Keratinocyte (primary cell): ENCODE data around the gene AP1AR. TPM values are rescaled to one million over a fixed set of nuclear protein-coding genes. Genes with fewer than 3 reads are reported as not detected.

Experiments
- DNase-seq: peaks from one replicate; pipeline ENCODE4 v3.0.0-alpha.2; 2011; ENCODE audit warnings: low read depth, missing footprints, low spot score
- FAIRE-seq: peaks from 2 replicates; lab custom pipeline; 2011; peaks lifted over from hg19 to GRCh38; lab: Jason Lieb, UNC
- H2AFZ ChIP-seq: 2 replicates; pipeline ENCODE4 v1.6.0; 2012; ENCODE audit warnings: low read length, control low read depth, inconsistent platforms; ENCODE audit not compliant: control insufficient read depth
- H3K27ac ChIP-seq: 2 replicates; pipeline ENCODE4 v1.5.1; 2011; ENCODE audit warnings: low read length; ENCODE audit not compliant: control insufficient read depth, insufficient read depth
- H3K27me3 ChIP-seq: 3 replicates; pipeline ENCODE4 v1.6.0; 2011; ENCODE audit warnings: low read length; ENCODE audit not compliant: control insufficient read depth, insufficient read depth; ENCODE audit errors: extremely low read depth
- H3K36me3 ChIP-seq, 2 experiments: 2 replicates in 1 of 2; 3 replicates in 1 of 2; pipeline ENCODE4 v1.5.1; 2011; ENCODE audit warnings: low read length in 2 of 2, mild to moderate bottlenecking in 1 of 2; ENCODE audit not compliant: control insufficient read depth in 2 of 2, insufficient read depth in 2 of 2; ENCODE audit errors: extremely low read depth in 1 of 2
- H3K4me1 ChIP-seq: 3 replicates; pipeline ENCODE4 v1.5.1; 2011; ENCODE audit warnings: low read length; ENCODE audit not compliant: control insufficient read depth, insufficient read depth; ENCODE audit errors: extremely low read depth
- H3K4me2 ChIP-seq: 3 replicates; pipeline ENCODE4 v1.6.0; 2011; ENCODE audit warnings: low read depth, low read length; ENCODE audit not compliant: control insufficient read depth, insufficient read depth; ENCODE audit errors: extremely low read depth
- H3K4me3 ChIP-seq, 3 experiments: fragments of 200-600 bp in 1 of 3; sonication (generic) in 1 of 3; 2 replicates in 2 of 3; 3 replicates in 1 of 3; pipeline ENCODE4 v1.5.1; 2011 to 2016; ENCODE audit warnings: low read length in 3 of 3, mild to moderate bottlenecking in 3 of 3, control low read depth in 2 of 3, inconsistent platforms in 1 of 3, low read depth in 1 of 3, mixed read lengths in 1 of 3, mixed run types in 1 of 3, moderate library complexity in 1 of 3; ENCODE audit not compliant: control insufficient read depth in 2 of 3, insufficient read depth in 2 of 3; ENCODE audit errors: extremely low read depth in 1 of 3
- H3K79me2 ChIP-seq: 2 replicates; pipeline ENCODE4 v1.6.0; 2012; ENCODE audit warnings: low read length; ENCODE audit not compliant: control insufficient read depth, insufficient read depth
- H3K9ac ChIP-seq: 3 replicates; pipeline ENCODE4 v1.6.0; 2011; ENCODE audit warnings: low read length; ENCODE audit not compliant: control insufficient read depth, insufficient read depth; ENCODE audit errors: extremely low read depth
- H3K9me1 ChIP-seq: 3 replicates; pipeline ENCODE4 v1.6.0; 2011; ENCODE audit warnings: low read length; ENCODE audit not compliant: control insufficient read depth, insufficient read depth; ENCODE audit errors: extremely low read depth
- H3K9me3 ChIP-seq: 2 replicates; pipeline ENCODE4 v1.5.1; 2012; ENCODE audit warnings: low read depth, low read length; ENCODE audit not compliant: control insufficient read depth
- H4K20me1 ChIP-seq: 3 replicates; pipeline ENCODE4 v1.6.0; 2011; ENCODE audit warnings: low read length; ENCODE audit not compliant: control insufficient read depth, insufficient read depth; ENCODE audit errors: extremely low read depth
- EZH2 ChIP-seq: IDR thresholded peaks from one replicate; pipeline ENCODE4 v1.6.1; 2012; ENCODE audit warnings: inconsistent platforms, mild to moderate bottlenecking, low read length, moderate library complexity
- dilution Hi-C: fragments of 300-500 bp; cut with MboI; formaldehyde crosslinking; loops from one replicate; pipeline ENCODE4 v1.7.0; 2020; ENCODE audit warnings: low sequenced_read_pairs; ENCODE audit not compliant: extremely low pct_ligation_motif_present
- polyA plus RNA-seq, 5 experiments: library from polyadenylated mRNA; depleted of rRNA in 3 of 5; stranded (reverse) in 3 of 5; stranded (forward) in 1 of 5; unstranded in 1 of 5; fragments of >200 nt; gene quantifications; 1 replicate in 1 of 5; 2 replicates in 3 of 5; 3 replicates in 1 of 5; pipeline versions ENCODE4 v1.2.1 to v1.2.3, GENCODE V29; 2011 to 2012; ENCODE audit warnings: missing spikeins in 2 of 5, low read depth in 1 of 5, low replicate concordance in 1 of 5
- TF ChIP-seq, protein P1 (sequence below), 3 experiments: IDR thresholded peaks in 1 of 3; conservative IDR thresholded peaks in 1 of 3; optimal IDR thresholded peaks in 1 of 3; 2 replicates in 2 of 3; 3 replicates in 1 of 3; pipeline versions ENCODE3 to v1.5.1; 2011; ENCODE audit warnings: low read length in 3 of 3, mild to moderate bottlenecking in 3 of 3, moderate library complexity in 2 of 3, control low read depth in 1 of 3, inconsistent platforms in 1 of 3; ENCODE audit not compliant: insufficient read depth in 2 of 3; ENCODE audit errors: extremely low read depth in 1 of 3

Gene AP1AR
- polyA plus RNA-seq, 1 donor (not counting 4 experiments of a cell fraction or from before 2014, with no cell fraction given) = 17.5 TPM

GRCh38 chr4:112318239-112319142 is 86.9 kb downstream of the AP1AR start:
- Histone ChIP-seq H3K27ac (no peak overlapping the region), H3K9me1 (no peaks in the 10 kb centered on the region), H3K27me3 (no peaks in the 10 kb centered on the region), H3K4me3 (no peak overlapping the region), H2AFZ (no peak overlapping the region), H3K9me3 (no peaks in the 10 kb centered on the region), H3K9ac (no peak overlapping the region), H4K20me1 (no peaks in the 10 kb centered on the region), H3K4me2 (no peak overlapping the region), H3K36me3 (no peaks in the 10 kb centered on the region), H3K79me2 (no peaks in the 10 kb centered on the region), H3K4me1 (no peaks in the 10 kb centered on the region)
- no peak for TF ChIP-seq EZH2
- TF ChIP-seq, protein P1, sequence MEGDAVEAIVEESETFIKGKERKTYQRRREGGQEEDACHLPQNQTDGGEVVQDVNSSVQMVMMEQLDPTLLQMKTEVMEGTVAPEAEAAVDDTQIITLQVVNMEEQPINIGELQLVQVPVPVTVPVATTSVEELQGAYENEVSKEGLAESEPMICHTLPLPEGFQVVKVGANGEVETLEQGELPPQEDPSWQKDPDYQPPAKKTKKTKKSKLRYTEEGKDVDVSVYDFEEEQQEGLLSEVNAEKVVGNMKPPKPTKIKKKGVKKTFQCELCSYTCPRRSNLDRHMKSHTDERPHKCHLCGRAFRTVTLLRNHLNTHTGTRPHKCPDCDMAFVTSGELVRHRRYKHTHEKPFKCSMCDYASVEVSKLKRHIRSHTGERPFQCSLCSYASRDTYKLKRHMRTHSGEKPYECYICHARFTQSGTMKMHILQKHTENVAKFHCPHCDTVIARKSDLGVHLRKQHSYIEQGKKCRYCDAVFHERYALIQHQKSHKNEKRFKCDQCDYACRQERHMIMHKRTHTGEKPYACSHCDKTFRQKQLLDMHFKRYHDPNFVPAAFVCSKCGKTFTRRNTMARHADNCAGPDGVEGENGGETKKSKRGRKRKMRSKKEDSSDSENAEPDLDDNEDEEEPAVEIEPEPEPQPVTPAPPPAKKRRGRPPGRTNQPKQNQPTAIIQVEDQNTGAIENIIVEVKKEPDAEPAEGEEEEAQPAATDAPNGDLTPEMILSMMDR (optimal IDR thresholded peaks at IDR 0.05 in 1 of 3, IDR thresholded peaks at IDR 0.05 in 1 of 3, conservative IDR thresholded peaks at IDR 0.05 in 1 of 3; ENCODE audit: extremely low read depth in 1 of 3, insufficient read depth in 2 of 3, low read length in 3 of 3) = no peak
- dilution Hi-C loops = no loop called here
- DNase-seq (no peak), FAIRE-seq (no peak)

Other genes starting within 250 kb of the AP1AR start
- 1.4 to 2.9 TPM (median 2.1 TPM) in 3 replicates for gene FAM241A, start 86.3 kb upstream of the AP1AR start, polyA plus RNA-seq
- gene TIFA, start 54.1 kb downstream of the AP1AR start, polyA plus RNA-seq = 2.4 to 6.7 TPM (median 4.6 TPM) in 3 replicates
- 4.2 to 5.8 TPM (median 5.5 TPM) in 3 replicates for gene ALPK1, start 65.6 kb downstream of the AP1AR start, polyA plus RNA-seq